HK-2 (cell line): ENCODE measurements around the gene DGKG.

Experiments
- DNase-seq: peaks from one replicate; pipeline ENCODE4 v3.0.0-alpha.2; 2018; ENCODE audit not compliant: unreplicated experiment

DGKG gene

GRCh38 chr3:186318135-186318534 is 43.9 kb downstream of the DGKG start:
- DNase-seq: no peak

GRCh38 chr3:186317478-186317877 is 44.6 kb downstream of the DGKG start:
- DNase-seq: no peak

DNA sequence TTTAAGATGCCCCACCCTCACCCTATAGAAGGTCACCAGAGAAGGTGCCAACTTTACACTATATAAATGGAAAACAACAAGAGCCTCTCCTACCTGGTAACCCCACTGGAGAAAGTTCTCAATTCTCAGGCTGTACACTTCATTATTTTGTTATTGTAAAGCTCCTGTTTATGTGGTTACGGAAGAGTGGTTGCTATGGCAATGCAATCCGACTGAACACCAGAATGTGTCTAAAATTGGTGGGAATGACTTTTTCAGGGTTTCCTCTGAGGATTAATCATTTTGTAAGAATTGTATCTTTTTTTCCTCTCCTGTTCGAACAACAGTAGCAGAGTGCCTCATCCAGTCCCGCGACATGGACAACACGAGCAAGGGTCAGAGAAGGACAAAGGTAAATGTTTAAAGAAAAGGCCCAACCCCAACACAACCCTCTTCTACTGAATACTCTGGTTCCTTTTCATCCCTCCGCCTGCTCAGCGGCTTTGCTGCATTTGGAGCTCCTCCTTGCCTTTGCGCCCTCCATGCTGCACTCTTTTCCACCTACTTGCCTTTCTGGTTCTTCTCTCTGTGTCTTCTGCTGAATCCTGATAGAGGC is 45.3 kb downstream of the DGKG start:
- DNase-seq: no peak

GRCh38 chr3:186315581-186316354 is 46.3 kb downstream of the DGKG start:
- DNase-seq: no peak

DNA sequence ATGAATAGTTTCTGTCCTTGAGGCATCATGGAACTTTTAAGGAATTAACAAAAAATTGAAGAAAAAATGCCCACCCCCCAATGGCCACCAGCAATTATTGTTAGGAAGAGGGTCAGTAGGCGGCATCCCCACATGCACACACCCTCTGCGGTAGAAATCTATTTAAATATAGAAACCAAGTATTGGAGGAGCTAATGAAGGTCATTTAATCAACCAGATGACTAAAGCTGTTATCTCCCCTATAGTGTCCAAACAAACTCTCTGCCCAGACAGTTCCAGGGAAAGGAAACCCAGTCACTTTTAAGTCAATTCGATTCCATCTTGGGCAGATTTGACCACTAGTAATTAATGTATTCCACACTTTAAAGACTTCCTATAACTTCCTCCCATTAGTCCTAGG is 47.1 kb downstream of the DGKG start:
- DNase-seq: no peak

DNA sequence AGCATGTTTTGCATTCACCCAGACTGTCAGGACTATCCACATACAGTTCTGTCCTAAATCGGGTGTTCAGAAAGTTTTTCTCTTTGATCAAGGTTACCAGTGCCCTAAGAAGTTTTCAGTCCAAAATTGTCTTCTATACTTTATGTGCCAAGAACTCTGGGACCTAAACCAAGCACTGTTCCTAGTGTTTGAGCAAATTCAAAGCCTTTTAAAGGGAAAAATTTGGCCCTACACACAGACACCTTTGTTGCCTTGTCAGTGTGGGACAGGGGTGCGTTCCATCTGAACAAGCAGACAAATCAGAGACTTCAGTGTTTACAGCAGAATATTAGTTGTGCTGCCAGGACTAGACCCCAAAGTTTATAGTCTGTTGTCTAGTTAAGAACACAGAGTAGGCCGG is 50.6 kb downstream of the DGKG start:
- DNase-seq: no peak

DNA sequence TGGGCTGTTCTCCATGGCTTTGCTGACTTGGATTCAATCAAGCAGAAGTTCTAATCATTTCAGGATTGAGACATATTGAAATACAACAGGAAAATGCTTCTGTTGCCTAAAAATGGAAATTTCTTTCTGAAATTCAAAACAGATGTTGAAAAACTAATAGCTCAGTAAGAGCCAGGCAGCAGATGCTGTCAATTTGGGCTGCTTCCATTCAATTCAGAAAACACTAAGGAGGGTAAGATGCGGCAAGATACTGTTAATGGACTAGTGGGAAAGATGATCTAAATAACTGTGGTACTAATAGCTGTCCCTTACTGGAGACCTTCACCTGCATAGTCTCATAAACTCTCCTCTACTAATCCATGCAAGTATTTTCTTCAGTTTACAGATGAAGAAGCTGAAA is 53.5 kb downstream of the DGKG start:
- DNase-seq: no peak

GRCh38 chr3:186307594-186308221 is 54.3 kb downstream of the DGKG start:
- no peak for DNase-seq

DNA sequence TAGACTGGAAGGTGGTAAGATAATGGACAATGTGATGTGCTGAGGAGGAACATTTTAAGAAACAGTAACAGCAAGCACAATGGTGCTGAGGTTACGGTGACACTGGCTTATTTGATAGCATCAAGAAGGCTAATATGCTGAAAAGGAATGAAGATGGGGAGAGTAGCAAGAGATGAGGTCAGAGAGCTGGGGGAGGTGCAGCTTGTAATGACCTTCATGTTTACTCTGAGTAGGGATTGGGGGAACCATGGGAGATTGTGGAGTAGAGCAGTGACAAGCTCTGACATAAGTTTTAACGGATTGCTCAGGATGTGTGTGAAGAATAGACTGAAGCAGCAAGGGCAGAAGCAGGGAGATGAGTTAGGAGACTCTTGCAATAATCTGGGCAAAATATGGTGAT is 56.7 kb downstream of the DGKG start:
- DNase-seq: no peak

- DNase-seq: no peak
These were observed 58.1 kb downstream of the DGKG start for GRCh38 chr3:186303965-186304364.

DNA sequence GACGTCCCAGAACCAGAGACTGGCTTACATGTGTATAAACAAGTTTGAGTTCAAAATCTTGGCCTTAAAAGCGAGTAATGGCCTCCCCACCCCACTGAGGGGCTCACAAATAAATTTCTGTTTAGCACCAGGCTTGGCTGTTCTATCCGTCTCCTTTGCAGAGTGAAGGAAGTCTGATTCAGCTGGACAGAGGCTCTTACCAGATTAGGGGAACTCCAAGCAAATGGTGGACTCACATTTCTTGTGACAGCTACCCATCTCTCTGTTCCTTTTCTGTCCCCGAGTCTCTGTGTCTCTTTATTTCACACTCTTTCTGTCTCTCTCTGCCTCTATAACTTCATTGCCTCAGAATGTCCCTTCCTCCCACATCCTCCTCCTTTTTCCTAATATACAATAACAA is 62.7 kb downstream of the DGKG start:
- no peak for DNase-seq

DNA sequence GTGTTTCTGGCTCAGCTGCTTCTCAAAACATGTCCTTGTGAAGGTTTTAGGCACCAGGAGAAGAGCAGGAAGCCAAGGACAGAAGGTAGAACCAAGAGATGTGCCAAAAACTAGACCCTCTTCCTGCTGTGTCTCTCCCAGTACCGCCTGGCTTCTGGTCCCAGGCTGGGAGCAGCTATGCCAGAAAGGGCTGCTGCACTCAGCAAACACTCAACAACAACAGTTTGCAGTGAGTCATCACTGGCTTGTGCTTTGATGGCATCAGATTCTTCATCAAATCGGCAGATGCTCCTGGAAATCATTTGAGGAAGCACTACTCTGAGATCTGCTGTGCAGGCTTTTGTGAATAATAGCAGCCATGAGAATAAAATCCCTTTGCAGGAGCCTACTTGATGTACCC is 63.2 kb downstream of the DGKG start:
- DNase-seq: no peak

- no peak for DNase-seq
These were observed 71.2 kb downstream of the DGKG start for GRCh38 chr3:186290796-186291195.

DNA sequence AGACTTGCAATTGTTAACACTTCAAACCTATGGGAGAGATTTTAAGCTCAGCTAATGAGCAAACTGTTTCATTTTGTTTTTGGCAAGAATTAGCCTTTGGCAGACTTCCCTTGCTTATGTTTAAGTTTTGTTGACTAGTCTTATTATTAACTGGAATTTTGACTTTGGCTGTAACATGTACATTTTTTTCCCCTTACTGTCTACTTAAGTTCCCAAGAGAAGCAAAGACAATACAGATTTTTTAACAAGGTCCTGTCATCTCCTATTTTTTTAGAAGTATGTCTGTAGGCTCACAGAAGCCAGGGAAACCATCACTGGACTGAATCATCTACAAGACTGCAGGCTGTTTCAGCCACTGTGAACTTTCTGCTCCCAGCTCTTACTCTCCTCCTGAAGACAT is 74.3 kb downstream of the DGKG start:
- no peak for DNase-seq

- no peak for DNase-seq
These were observed 75.9 kb downstream of the DGKG start for GRCh38 chr3:186286114-186286513.

GRCh38 chr3:186284661-186285060 is 77.4 kb downstream of the DGKG start:
- no peak for DNase-seq

DNA sequence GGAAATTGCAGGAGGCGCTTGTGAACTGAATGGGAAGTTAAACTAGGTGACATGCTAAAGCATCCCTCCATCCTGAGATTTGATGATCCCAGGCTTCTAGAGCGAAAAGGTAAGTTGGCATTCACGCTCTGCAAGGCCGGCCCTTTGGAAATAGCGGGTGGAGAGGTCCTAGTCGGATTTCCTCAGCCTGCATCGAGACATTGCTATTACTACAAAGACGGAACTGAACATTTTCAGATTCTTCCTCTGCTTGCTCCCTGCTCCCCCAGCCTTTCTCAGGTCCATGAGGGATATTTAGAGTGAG is 77.7 kb downstream of the DGKG start:
- DNase-seq: no peak

GRCh38 chr3:186283651-186284348 is 78.2 kb downstream of the DGKG start:
- no peak for DNase-seq

GRCh38 chr3:186283096-186283495 is 78.9 kb downstream of the DGKG start:
- DNase-seq: no peak

GRCh38 chr3:186281176-186281575 is 80.9 kb downstream of the DGKG start:
- no peak for DNase-seq

DNA sequence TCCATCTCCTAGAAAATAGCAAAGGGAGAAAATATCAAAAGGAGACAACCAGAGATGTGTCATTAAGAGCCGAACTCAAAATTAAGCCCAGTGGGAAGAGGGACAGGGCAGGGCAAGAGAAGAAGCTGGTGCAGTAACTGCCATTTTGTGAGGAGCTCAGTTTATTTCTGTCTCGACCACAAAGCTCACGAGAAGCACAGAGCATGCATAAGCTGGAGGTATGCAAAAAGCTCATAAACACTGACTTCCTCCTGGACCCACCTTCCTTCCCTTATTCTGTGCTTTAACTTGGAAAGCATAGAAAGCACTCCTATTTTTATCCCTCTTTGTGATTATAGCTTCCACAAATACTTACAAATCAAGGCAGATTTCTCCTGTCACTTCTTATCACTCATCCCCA is 81.3 kb downstream of the DGKG start:
- DNase-seq: no peak

DNA sequence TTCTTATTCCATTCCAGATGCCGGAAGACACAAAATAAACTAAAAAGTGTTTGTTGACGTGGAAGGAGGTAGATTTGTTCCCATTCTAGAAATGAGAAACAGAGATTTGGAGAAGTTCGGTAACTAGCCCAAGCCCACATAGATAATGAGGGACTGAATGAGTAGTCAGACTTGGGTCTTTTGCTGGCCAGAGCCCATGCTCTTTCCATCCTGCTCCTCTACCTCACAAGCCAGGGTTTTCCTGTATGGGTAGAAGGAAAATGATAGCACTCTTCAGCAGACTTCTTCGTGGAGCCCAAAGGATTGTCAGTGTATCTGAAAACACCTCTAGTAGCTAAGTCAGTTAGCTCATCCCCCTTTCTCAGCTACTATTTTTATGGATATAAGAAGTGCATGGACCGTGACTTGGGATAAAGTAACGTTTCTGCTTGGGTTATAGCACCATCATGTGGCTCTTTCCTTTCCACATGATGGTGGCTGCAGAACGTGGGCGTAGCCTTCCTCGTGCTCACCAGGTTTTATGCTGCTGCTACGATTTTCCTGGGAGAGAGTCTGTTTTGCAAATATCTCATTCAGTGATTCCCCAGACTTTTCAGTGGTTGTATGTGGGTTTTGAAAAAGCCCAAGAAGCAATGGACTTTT is 84.6 kb downstream of the DGKG start:
- DNase-seq: no peak
